ENCODE measurements around the gene PPIP5K1.

The PPIP5K1 gene

DNA sequence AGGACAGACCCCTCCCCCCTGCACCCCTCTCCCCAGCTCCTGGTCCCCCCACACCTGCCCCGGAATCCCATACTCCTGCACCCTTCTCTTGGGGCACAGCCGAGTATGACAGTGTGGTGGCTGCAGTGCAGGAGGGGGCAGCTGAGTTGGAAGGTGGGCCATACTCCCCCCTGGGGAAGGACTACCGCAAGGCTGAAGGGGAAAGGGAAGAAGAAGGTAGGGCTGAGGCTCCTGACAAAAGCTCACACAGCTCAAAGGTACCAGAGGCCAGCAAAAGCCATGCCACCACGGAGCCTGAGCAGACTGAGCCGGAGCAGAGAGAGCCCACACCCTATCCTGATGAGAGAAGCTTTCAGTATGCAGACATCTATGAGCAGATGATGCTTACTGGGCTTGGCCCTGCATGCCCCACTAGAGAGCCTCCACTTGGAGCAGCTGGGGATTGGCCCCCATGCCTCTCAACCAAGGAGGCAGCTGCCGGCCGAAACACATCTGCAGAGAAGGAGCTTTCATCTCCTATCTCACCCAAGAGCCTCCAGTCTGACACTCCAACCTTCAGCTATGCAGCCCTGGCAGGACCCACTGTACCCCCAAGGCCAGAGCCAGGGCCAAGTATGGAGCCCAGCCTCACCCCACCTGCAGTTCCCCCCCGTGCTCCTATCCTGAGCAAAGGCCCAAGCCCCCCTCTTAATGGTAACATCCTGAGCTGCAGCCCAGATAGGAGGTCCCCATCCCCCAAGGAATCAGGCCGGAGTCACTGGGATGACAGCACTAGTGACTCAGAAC, 62.8 kb downstream of the PPIP5K1 start:
- H3K9me3 ChIP-seq (ENCODE audit: control insufficient read depth, insufficient read depth, low read depth, low read length) = no peaks in the 10 kb centered on the region
- H3K36me3 ChIP-seq (ENCODE audit: control insufficient read depth, insufficient read depth, low read length) = no peaks in the 10 kb centered on the region
- no peak overlapping the region for H3K27ac ChIP-seq (ENCODE audit: low read depth, low read length)
- H3K27me3 ChIP-seq (ENCODE audit: control insufficient read depth, insufficient read depth, low read length) = peaks cover 11% of the 10 kb centered on the region
- no peak overlapping the region for H3K4me3 ChIP-seq (ENCODE audit: low read depth, low read length)
- peaks cover 16% of the 10 kb centered on the region for H3K4me1 ChIP-seq (ENCODE audit: control insufficient read depth, insufficient read depth, low read length)
- H3K9ac ChIP-seq (ENCODE audit: low read length) = no peak overlapping the region

DNA sequence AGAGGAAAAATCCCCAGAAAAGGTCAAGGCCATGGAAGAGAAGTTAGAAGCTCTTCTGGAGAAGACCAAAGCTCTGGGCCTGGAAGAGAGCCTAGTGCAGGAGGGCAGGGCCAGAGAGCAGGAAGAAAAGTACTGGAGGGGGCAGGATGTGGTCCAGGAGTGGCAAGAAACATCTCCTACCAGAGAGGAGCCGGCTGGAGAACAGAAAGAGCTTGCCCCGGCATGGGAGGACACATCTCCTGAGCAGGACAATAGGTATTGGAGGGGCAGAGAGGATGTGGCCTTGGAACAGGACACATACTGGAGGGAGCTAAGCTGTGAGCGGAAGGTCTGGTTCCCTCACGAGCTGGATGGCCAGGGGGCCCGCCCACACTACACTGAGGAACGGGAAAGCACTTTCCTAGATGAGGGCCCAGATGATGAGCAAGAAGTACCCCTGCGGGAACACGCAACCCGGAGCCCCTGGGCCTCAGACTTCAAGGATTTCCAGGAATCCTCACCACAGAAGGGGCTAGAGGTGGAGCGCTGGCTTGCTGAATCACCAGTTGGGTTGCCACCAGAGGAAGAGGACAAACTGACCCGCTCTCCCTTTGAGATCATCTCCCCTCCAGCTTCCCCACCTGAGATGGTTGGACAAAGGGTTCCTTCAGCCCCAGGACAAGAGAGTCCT, 63.6 kb downstream of the PPIP5K1 start:
- H3K36me3 ChIP-seq (ENCODE audit: control insufficient read depth, insufficient read depth, low read length) = no peaks in the 10 kb centered on the region
- H3K9me3 ChIP-seq (ENCODE audit: control insufficient read depth, insufficient read depth, low read depth, low read length) = no peaks in the 10 kb centered on the region
- no peak overlapping the region for H3K27ac ChIP-seq (ENCODE audit: low read depth, low read length)
- H3K4me3 ChIP-seq (ENCODE audit: low read depth, low read length) = no peak overlapping the region
- H3K27me3 ChIP-seq (ENCODE audit: control insufficient read depth, insufficient read depth, low read length) = peaks cover 15% of the 10 kb centered on the region
- H3K4me1 ChIP-seq (ENCODE audit: control insufficient read depth, insufficient read depth, low read length) = peaks cover 12% of the 10 kb centered on the region
- no peak overlapping the region for H3K9ac ChIP-seq (ENCODE audit: low read length)

DNA sequence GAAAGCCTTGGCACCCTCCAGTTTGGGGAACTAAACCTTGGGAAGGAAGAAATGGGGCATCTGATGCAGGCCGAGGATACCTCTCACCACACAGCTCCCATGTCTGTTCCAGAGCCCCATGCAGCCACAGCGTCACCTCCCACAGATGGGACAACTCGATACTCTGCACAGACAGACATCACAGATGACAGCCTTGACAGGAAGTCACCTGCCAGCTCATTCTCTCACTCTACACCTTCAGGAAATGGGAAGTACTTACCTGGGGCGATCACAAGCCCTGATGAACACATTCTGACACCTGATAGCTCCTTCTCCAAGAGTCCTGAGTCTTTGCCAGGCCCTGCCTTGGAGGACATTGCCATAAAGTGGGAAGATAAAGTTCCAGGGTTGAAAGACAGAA, 64.9 kb downstream of the PPIP5K1 start:
- H3K9ac ChIP-seq (ENCODE audit: low read length) = no peak overlapping the region
- no peaks in the 10 kb centered on the region for H3K9me3 ChIP-seq (ENCODE audit: control insufficient read depth, insufficient read depth, low read depth, low read length)
- H3K27ac ChIP-seq (ENCODE audit: low read depth, low read length) = no peak overlapping the region
- no peaks in the 10 kb centered on the region for H3K36me3 ChIP-seq (ENCODE audit: control insufficient read depth, insufficient read depth, low read length)
- H3K4me1 ChIP-seq (ENCODE audit: control insufficient read depth, insufficient read depth, low read length) = peaks cover 5% of the 10 kb centered on the region; the same call in 1 of the 2 replicates
- peaks cover 22% of the 10 kb centered on the region for H3K27me3 ChIP-seq (ENCODE audit: control insufficient read depth, insufficient read depth, low read length)
- H3K4me3 ChIP-seq (ENCODE audit: low read depth, low read length) = no peak overlapping the region

DNA sequence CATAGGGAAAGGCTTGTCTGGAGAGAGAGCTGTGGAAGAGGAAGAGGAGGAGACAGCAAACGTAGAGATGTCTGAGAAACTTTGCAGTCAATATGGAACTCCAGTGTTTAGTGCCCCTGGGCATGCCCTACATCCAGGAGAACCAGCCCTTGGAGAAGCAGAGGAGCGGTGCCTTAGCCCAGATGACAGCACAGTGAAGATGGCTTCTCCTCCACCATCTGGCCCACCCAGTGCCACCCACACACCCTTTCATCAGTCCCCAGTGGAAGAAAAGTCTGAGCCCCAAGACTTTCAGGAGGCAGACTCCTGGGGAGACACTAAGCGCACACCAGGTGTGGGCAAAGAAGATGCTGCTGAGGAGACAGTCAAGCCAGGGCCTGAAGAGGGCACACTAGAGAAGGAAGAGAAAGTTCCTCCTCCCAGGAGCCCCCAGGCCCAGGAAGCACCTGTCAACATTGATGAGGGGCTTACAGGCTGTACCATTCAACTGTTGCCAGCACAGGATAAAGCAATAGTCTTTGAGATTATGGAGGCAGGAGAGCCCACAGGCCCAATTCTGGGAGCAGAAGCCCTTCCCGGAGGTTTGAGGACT, 65.7 kb downstream of the PPIP5K1 start:
- no peaks in the 10 kb centered on the region for H3K36me3 ChIP-seq (ENCODE audit: control insufficient read depth, insufficient read depth, low read length)
- H3K27me3 ChIP-seq (ENCODE audit: control insufficient read depth, insufficient read depth, low read length) = peaks cover 30% of the 10 kb centered on the region
- no peaks in the 10 kb centered on the region for H3K9me3 ChIP-seq (ENCODE audit: control insufficient read depth, insufficient read depth, low read depth, low read length)
- H3K4me1 ChIP-seq (ENCODE audit: control insufficient read depth, insufficient read depth, low read length) = no peaks in the 10 kb centered on the region
- no peak overlapping the region for H3K27ac ChIP-seq (ENCODE audit: low read depth, low read length)
- H3K4me3 ChIP-seq (ENCODE audit: low read depth, low read length) = no peak overlapping the region
- H3K9ac ChIP-seq (ENCODE audit: low read length) = no peak overlapping the region

DNA sequence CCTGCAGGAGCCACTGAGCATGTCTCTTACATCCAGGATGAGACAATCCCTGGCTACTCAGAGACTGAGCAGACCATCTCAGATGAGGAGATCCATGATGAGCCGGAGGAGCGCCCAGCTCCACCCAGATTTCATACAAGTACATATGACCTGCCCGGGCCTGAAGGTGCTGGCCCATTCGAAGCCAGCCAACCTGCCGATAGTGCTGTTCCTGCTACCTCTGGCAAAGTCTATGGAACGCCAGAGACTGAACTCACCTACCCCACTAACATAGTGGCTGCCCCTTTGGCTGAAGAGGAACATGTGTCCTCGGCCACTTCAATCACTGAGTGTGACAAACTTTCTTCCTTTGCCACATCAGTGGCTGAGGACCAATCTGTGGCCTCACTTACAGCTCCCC, 66.4 kb downstream of the PPIP5K1 start:
- Histone ChIP-seq H3K4me3 (ENCODE audit: low read depth, low read length) (no peak overlapping the region), H3K27ac (ENCODE audit: low read depth, low read length) (no peak overlapping the region), H3K9me3 (ENCODE audit: control insufficient read depth, insufficient read depth, low read depth, low read length) (no peaks in the 10 kb centered on the region), H3K36me3 (ENCODE audit: control insufficient read depth, insufficient read depth, low read length) (no peaks in the 10 kb centered on the region), H3K9ac (ENCODE audit: low read length) (no peak overlapping the region), H3K27me3 (ENCODE audit: control insufficient read depth, insufficient read depth, low read length) (peaks cover 37% of the 10 kb centered on the region), H3K4me1 (ENCODE audit: control insufficient read depth, insufficient read depth, low read length) (peaks cover 4% of the 10 kb centered on the region; the same call in 1 of the 2 replicates)

DNA sequence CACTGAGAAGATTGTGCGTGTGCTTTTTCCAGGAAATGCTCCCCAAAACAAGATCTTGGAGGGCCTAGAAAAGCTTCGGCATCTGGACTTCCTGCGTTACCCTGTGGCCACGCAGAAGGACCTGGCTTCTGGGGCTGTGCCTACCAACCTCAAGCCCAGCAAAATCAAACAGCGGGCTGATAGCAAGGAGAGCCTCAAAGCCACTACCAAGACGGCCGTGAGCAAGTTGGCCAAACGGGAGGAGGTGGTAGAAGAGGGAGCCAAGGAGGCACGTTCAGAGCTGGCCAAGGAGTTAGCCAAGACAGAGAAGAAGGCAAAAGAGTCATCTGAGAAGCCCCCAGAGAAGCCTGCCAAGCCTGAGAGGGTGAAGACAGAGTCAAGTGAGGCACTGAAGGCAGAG, 67.8 kb downstream of the PPIP5K1 start:
- Histone ChIP-seq H3K27ac (ENCODE audit: low read depth, low read length) (no peak overlapping the region), H3K36me3 (ENCODE audit: control insufficient read depth, insufficient read depth, low read length) (no peaks in the 10 kb centered on the region), H3K4me1 (ENCODE audit: control insufficient read depth, insufficient read depth, low read length) (peaks cover 13% of the 10 kb centered on the region), H3K4me3 (ENCODE audit: low read depth, low read length) (no peak overlapping the region), H3K9me3 (ENCODE audit: control insufficient read depth, insufficient read depth, low read depth, low read length) (no peaks in the 10 kb centered on the region), H3K9ac (ENCODE audit: low read length) (no peak overlapping the region), H3K27me3 (ENCODE audit: control insufficient read depth, insufficient read depth, low read length) (peaks cover 49% of the 10 kb centered on the region)

DNA sequence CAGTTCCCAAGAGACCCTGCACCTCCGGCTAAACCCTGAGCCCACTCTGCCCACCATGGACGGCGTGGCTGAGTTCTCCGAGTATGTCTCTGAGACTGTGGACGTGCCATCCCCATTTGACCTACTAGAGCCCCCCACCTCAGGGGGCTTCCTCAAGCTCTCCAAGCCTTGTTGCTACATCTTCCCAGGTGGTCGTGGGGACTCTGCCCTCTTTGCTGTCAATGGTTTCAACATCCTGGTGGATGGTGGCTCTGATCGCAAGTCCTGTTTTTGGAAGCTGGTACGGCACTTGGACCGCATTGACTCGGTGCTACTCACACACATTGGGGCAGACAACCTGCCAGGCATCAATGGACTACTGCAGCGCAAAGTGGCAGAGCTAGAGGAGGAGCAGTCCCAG, 68.6 kb downstream of the PPIP5K1 start:
- H3K36me3 ChIP-seq (ENCODE audit: control insufficient read depth, insufficient read depth, low read length) = no peaks in the 10 kb centered on the region
- H3K9me3 ChIP-seq (ENCODE audit: control insufficient read depth, insufficient read depth, low read depth, low read length) = no peaks in the 10 kb centered on the region
- H3K4me1 ChIP-seq (ENCODE audit: control insufficient read depth, insufficient read depth, low read length) = peaks cover 21% of the 10 kb centered on the region
- no peak overlapping the region for H3K9ac ChIP-seq (ENCODE audit: low read length)
- no peak overlapping the region for H3K4me3 ChIP-seq (ENCODE audit: low read depth, low read length)
- H3K27me3 ChIP-seq (ENCODE audit: control insufficient read depth, insufficient read depth, low read length) = peaks cover 56% of the 10 kb centered on the region
- no peak overlapping the region for H3K27ac ChIP-seq (ENCODE audit: low read depth, low read length)

DNA sequence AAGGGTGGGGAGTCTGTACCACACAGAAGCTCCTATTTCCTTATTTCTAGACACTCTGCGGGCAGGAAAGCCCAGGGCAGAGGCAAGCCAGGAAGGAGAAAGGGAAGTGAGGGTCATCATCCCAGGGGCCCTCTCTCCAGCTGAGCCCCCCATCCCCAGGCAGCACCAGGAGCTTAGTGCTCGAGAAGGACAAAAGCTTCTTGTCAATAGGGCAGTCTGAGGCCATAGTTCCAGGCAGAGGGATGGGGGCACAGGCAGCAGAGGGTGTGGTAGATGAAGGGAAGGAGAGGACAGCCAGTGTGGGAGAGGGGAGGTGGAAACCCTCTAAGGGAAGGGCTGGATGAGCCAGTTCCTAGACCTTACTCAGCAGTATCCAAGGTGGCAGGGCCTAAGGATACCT, 69.9 kb downstream of the PPIP5K1 start:
- Histone ChIP-seq H3K9ac (ENCODE audit: low read length) (no peak overlapping the region), H3K27me3 (ENCODE audit: control insufficient read depth, insufficient read depth, low read length) (peaks cover 67% of the 10 kb centered on the region)

DNA sequence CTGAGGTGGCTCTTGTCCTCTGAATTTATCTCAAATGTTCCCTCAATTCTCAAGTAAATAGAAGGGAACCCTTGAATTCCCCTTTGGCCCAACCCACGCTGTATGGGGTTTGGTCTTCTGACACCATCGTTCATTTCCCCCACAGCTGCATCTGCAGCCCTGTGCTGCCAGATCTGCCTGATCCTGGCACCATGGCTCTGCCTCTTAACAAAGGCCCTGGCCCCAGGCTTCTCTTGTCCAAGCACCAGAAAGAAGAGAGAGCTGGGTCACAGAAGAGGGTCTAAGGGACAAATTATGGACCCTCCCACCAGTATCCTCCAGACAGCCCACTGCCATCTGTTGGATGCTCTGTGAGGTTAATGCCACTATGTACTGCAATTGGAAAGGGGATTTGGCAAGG, 70.8 kb downstream of the PPIP5K1 start:
- peaks cover 32% of the 10 kb centered on the region for H3K4me1 ChIP-seq (ENCODE audit: control insufficient read depth, insufficient read depth, low read length)
- H3K27me3 ChIP-seq (ENCODE audit: control insufficient read depth, insufficient read depth, low read length) = peaks cover 67% of the 10 kb centered on the region
- H3K9ac ChIP-seq (ENCODE audit: low read length) = no peak overlapping the region
- H3K9me3 ChIP-seq (ENCODE audit: control insufficient read depth, insufficient read depth, low read depth, low read length) = no peaks in the 10 kb centered on the region
- 0 out of 2 replicates have a peak overlapping the region, but pooled peaks have one; percentile 69 for H3K4me3 ChIP-seq (ENCODE audit: low read depth, low read length)
- H3K36me3 ChIP-seq (ENCODE audit: control insufficient read depth, insufficient read depth, low read length) = no peaks in the 10 kb centered on the region
- no peak overlapping the region for H3K27ac ChIP-seq (ENCODE audit: low read depth, low read length)

More for the DNA sequence above, 69.9 kb downstream of the PPIP5K1 start:
- no peak overlapping the region for H3K27ac ChIP-seq (ENCODE audit: low read depth, low read length)
- H3K9me3 ChIP-seq (ENCODE audit: control insufficient read depth, insufficient read depth, low read depth, low read length) = no peaks in the 10 kb centered on the region
- no peaks in the 10 kb centered on the region for H3K36me3 ChIP-seq (ENCODE audit: control insufficient read depth, insufficient read depth, low read length)
- peaks cover 30% of the 10 kb centered on the region for H3K4me1 ChIP-seq (ENCODE audit: control insufficient read depth, insufficient read depth, low read length)
- H3K4me3 ChIP-seq (ENCODE audit: low read depth, low read length) = no peak overlapping the region

DNA sequence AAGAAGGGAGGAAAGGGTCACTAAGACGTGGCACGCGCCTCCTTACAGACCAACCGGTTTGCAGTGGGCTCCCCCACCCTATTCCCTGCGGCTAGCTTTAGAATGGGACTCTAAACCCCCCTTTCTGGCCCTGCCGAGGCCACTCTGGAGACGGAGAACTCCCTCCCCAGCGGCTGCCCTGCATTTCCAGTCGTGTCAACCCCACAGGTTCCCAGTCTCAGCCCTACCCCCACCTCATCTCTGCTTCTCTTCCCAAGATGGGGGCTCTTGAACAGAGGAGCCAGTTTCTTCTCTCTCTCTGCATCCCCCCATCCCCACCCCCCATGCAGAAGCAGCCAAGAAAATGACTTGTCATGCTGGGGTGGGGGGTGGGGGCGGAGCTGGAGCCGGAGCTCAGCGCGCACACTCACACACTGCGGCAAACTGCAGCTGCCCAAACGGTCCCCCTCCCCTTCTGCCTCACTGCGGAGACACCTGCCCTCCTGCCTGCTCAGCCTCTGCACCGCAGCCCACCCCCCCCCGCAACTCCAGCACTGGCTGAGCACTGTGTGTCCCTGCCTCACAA, 71.7 kb downstream of the PPIP5K1 start:
- Histone ChIP-seq H3K27me3 (ENCODE audit: control insufficient read depth, insufficient read depth, low read length) (peaks cover 72% of the 10 kb centered on the region), H3K4me1 (ENCODE audit: control insufficient read depth, insufficient read depth, low read length) (peaks cover 33% of the 10 kb centered on the region), H3K27ac (ENCODE audit: low read depth, low read length) (no peak overlapping the region), H3K4me3 (ENCODE audit: low read depth, low read length) (peak overlapping the region; percentile 69), H3K36me3 (ENCODE audit: control insufficient read depth, insufficient read depth, low read length) (no peaks in the 10 kb centered on the region), H3K9ac (ENCODE audit: low read length) (no peak overlapping the region), H3K9me3 (ENCODE audit: control insufficient read depth, insufficient read depth, low read depth, low read length) (no peaks in the 10 kb centered on the region)

Measured in HUES6 (cell line).